Gastrocnemius medialis (tissue), 4 donors: Measurements from ENCODE around the gene TCAF1. TPM values are rescaled to one million over a fixed set of nuclear protein-coding genes. Genes with fewer than 3 reads are reported as not detected.
"Not testable (repeated sequence)": the region's sequence is repeated elsewhere in the genome, so short reads cannot be mapped to it uniquely, and the experiment has no call there.

ENCODE experiments used
- ATAC-seq, 2 donors: fragments of 150-250 bp; one replicate each; pipeline ENCODE4 v1.9.1; 2016
- DNase-seq, 2 donors: peaks; one replicate each; pipeline ENCODE4 v3.0.0-alpha.2; 2019
- H3K27ac ChIP-seq, 4 donors: fragments of 200-600 bp; sonication (generic); 1 replicate in 1 of 4; 2 replicates in 3 of 4; pipeline ENCODE4 v1.5.1; 2016 to 2018; ENCODE audit warnings: mild to moderate bottlenecking in 2 of 4, moderate library complexity in 1 of 4
- H3K27me3 ChIP-seq, 3 donors: fragments of 200-600 bp; sonication (generic) in 2 of 3; 1 replicate in 1 of 3; 2 replicates in 2 of 3; pipeline versions ENCODE4 v1.5.1 to v1.6.0; 2016 to 2019; ENCODE audit warnings: mild to moderate bottlenecking in 1 of 3, moderate library complexity in 1 of 3
- H3K36me3 ChIP-seq, 2 donors: fragments of 200-600 bp; sonication (generic) in 1 of 2; one replicate each; pipeline ENCODE4 v1.5.1; 2017 to 2018
- H3K4me1 ChIP-seq, 2 donors: fragments of 200-600 bp; sonication (generic) in 1 of 2; one replicate each; pipeline ENCODE4 v1.5.1; 2016 to 2017; ENCODE audit warnings: mild to moderate bottlenecking in 2 of 2
- H3K4me3 ChIP-seq, 4 donors: fragments of 200-600 bp; sonication (generic) in 3 of 4; 1 replicate in 1 of 4; 2 replicates in 3 of 4; pipeline ENCODE4 v1.5.1; 2016 to 2019; ENCODE audit warnings: mild to moderate bottlenecking in 2 of 4
- H3K9me3 ChIP-seq, 3 donors: fragments of 200-600 bp; sonication (generic) in 2 of 3; 1 replicate in 1 of 3; 2 replicates in 2 of 3; pipeline ENCODE4 v1.5.1; 2016 to 2019
- in situ Hi-C, 4 donors: fragments of 200-750 bp; cut with MboI; loops; one replicate each; pipeline versions ENCODE4 v1.15.0 to v1.8.0; 2017; ENCODE audit warnings: low sequenced_read_pairs in 4 of 4
- intact Hi-C: fragments of 100-400 bp; cut with DNase I; formaldehyde crosslinking; loops from one replicate; pipeline ENCODE4 v1.15.1; 2023; ENCODE audit warnings: low total_unique reads
- total RNA-seq, 4 donors: library from RNA; depleted of rRNA; stranded (reverse); fragments of >200 nt; gene quantifications; one replicate each; pipeline versions ENCODE4 v1.1.0 to v1.2.3, GENCODE V29; 2016

TCAF1 gene
- total RNA-seq, 4 donors from 2014 or later, result 31.4 to 43.0 (median 32.9) TPM

DNA sequence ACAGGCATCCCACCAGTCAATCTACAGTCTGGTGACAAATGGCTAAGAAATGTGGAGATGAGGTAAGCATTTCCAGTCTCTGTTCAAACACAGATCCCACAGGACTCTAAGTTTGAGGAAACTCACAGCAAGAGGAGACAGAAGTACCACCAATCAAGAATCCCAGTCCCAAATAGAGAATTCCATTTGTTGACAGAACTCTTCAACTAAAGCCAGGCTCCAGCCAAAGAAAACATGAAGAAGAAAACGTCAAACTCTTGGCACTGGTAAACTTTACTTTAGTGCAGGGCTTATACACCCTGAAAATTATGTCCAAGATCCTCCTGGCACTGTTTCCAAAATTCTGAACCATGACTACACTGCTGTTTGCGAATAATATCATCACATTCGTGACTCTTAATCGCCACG, 95.3 kb downstream of the TCAF1 start:
- H3K4me3 ChIP-seq, in situ Hi-C loops, H3K4me1 ChIP-seq, H3K27ac ChIP-seq, H3K36me3 ChIP-seq, H3K27me3 ChIP-seq, DNase-seq, H3K9me3 ChIP-seq, intact Hi-C loops: not testable (repeated sequence)
- peak; percentile 89 to 93 for ATAC-seq

Other genes starting within 250 kb of the TCAF1 start
- 1 to 10 TPM in 1 of 4 donors, not detected in 3; 1.2 TPM for gene CTAGE6, start 144.5 kb downstream of the TCAF1 start, total RNA-seq
- gene OR2F2, start 33.1 kb upstream of the TCAF1 start, total RNA-seq, result not detected
- not detected for gene OR2F1, start 52.7 kb upstream of the TCAF1 start, total RNA-seq
- not detected for gene OR6B1, start 98.1 kb upstream of the TCAF1 start, total RNA-seq
- gene OR2A5, start 146.8 kb upstream of the TCAF1 start, total RNA-seq, result not detected
- not detected for gene OR2A25, start 167.6 kb upstream of the TCAF1 start, total RNA-seq
- not detected for gene OR2A12, start 184.1 kb upstream of the TCAF1 start, total RNA-seq
- not detected for gene OR2A2, start 207.4 kb upstream of the TCAF1 start, total RNA-seq
- not detected for gene OR2A14, start 221.0 kb upstream of the TCAF1 start, total RNA-seq